K562 (cell line): Measurements from ENCODE around the gene MAGI1. TPM values are rescaled to one million over a fixed set of nuclear protein-coding genes. Genes with fewer than 3 reads are reported as not detected.

Experiments
- PYGO2 ChIP-seq: fragments of 450-650 bp; IDR thresholded peaks from 2 replicates; pipeline ENCODE4 v1.6.1; 2016; ENCODE audit warnings: mild to moderate bottlenecking, missing genetic modification characterization, moderate library complexity, missing compliant biosample characterization
- polyA plus RNA-seq, 8 experiments: library from polyadenylated mRNA; depleted of rRNA in 4 of 8; stranded (reverse) in 5 of 8; unstranded in 3 of 8; fragments of >200 nt; fragmentation: Nextera tagmentation in 2 of 8; fragmentation: Illumina TruSeq in 1 of 8; extraction: Ambion mirVana in 2 of 8; extraction: Trizol in 1 of 8; gene quantifications; 2 replicates each; pipeline versions ENCODE4 v1.2.1 to v1.2.3, GENCODE V29; 2011 to 2014; ENCODE audit warnings: inconsistent platforms in 1 of 8, missing spikeins in 1 of 8
- total RNA-seq, 7 experiments: library from RNA; depleted of rRNA in 6 of 7; stranded (reverse); fragments of >200 nt in 6 of 7; fragmentation: Illumina TruSeq in 2 of 7; extraction: Trizol in 2 of 7; gene quantifications; 2 replicates each; pipeline versions ENCODE4 v1.2.1 to v1.2.3, GENCODE V29; 2011 to 2021; ENCODE audit warnings: low replicate concordance in 1 of 7
- TF ChIP-seq, protein P1 (sequence below), 3 experiments: fragments of 200-800 bp in 1 of 3; fragments of 250-450 bp in 1 of 3; fragments of 450-650 bp in 1 of 3; sonication (Bioruptor Pico) in 1 of 3; sonication (Bioruptor generic) in 1 of 3; formaldehyde crosslinking in 1 of 3; IDR thresholded peaks; 2 replicates each; pipeline versions ENCODE4 v1.6.1 to v1.8.0; 2016 to 2022; ENCODE audit warnings: mild to moderate bottlenecking in 2 of 3, missing genetic modification characterization in 2 of 3, missing compliant biosample characterization in 1 of 3, moderate library complexity in 1 of 3
- TF ChIP-seq, protein P2 (sequence below): sonication (generic); formaldehyde crosslinking; IDR thresholded peaks from 2 replicates; pipeline ENCODE4 v1.8.0; 2022; ENCODE audit warnings: missing genetic modification reagents, mild to moderate bottlenecking, borderline replicate concordance
- TF ChIP-seq, protein P3 (sequence below): fragments of 250-450 bp; sonication (Bioruptor Pico); IDR thresholded peaks from 2 replicates; pipeline ENCODE4 v1.4.0; 2020; ENCODE audit warnings: mild to moderate bottlenecking, moderate library complexity
- TF ChIP-seq, protein P4 (sequence below), 2 experiments: IDR thresholded peaks; 2 replicates each; pipeline ENCODE4 v1.6.1; 2012; ENCODE audit warnings: improper control_type of control experiment in 2 of 2, low read depth in 2 of 2, low read length in 2 of 2, borderline replicate concordance in 1 of 2

MAGI1 gene
- total and polyA plus RNA-seq, 9 of the 15 experiments (the other 6 are each of a cell fraction or from before 2014, with no cell fraction given): 7.8 to 59.4 (median 43.2) TPM

DNA sequence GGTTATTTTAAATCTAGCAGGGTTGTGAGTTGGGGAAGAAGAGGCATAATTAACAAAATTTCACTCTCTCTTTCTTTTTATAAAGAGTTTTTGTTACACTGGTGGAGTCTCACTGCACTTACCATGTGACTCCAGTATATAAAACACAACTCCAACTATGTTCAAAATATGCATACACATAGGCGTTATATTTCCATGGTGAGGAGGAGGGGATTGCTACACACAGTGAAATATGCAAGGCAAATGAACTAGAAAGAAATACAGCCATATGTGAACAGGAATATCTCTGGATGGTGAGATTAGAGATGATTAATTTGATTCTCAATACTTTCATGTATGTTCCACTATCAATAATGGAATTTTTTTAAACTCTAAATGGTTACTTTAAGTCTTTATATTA, 385.0 kb downstream of the MAGI1 start (continued):
- TF ChIP-seq, protein P1, sequence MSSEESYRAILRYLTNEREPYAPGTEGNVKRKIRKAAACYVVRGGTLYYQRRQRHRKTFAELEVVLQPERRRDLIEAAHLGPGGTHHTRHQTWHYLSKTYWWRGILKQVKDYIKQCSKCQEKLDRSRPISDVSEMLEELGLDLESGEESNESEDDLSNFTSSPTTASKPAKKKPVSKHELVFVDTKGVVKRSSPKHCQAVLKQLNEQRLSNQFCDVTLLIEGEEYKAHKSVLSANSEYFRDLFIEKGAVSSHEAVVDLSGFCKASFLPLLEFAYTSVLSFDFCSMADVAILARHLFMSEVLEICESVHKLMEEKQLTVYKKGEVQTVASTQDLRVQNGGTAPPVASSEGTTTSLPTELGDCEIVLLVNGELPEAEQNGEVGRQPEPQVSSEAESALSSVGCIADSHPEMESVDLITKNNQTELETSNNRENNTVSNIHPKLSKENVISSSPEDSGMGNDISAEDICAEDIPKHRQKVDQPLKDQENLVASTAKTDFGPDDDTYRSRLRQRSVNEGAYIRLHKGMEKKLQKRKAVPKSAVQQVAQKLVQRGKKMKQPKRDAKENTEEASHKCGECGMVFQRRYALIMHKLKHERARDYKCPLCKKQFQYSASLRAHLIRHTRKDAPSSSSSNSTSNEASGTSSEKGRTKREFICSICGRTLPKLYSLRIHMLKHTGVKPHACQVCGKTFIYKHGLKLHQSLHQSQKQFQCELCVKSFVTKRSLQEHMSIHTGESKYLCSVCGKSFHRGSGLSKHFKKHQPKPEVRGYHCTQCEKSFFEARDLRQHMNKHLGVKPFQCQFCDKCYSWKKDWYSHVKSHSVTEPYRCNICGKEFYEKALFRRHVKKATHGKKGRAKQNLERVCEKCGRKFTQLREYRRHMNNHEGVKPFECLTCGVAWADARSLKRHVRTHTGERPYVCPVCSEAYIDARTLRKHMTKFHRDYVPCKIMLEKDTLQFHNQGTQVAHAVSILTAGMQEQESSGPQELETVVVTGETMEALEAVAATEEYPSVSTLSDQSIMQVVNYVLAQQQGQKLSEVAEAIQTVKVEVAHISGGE (CRISPR knock-in tag; IDR thresholded peaks at IDR 0.05): no peak
- TF ChIP-seq, protein P2, sequence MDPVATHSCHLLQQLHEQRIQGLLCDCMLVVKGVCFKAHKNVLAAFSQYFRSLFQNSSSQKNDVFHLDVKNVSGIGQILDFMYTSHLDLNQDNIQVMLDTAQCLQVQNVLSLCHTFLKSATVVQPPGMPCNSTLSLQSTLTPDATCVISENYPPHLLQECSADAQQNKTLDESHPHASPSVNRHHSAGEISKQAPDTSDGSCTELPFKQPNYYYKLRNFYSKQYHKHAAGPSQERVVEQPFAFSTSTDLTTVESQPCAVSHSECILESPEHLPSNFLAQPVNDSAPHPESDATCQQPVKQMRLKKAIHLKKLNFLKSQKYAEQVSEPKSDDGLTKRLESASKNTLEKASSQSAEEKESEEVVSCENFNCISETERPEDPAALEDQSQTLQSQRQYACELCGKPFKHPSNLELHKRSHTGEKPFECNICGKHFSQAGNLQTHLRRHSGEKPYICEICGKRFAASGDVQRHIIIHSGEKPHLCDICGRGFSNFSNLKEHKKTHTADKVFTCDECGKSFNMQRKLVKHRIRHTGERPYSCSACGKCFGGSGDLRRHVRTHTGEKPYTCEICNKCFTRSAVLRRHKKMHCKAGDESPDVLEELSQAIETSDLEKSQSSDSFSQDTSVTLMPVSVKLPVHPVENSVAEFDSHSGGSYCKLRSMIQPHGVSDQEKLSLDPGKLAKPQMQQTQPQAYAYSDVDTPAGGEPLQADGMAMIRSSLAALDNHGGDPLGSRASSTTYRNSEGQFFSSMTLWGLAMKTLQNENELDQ: no peak
- TF ChIP-seq, protein P3, sequence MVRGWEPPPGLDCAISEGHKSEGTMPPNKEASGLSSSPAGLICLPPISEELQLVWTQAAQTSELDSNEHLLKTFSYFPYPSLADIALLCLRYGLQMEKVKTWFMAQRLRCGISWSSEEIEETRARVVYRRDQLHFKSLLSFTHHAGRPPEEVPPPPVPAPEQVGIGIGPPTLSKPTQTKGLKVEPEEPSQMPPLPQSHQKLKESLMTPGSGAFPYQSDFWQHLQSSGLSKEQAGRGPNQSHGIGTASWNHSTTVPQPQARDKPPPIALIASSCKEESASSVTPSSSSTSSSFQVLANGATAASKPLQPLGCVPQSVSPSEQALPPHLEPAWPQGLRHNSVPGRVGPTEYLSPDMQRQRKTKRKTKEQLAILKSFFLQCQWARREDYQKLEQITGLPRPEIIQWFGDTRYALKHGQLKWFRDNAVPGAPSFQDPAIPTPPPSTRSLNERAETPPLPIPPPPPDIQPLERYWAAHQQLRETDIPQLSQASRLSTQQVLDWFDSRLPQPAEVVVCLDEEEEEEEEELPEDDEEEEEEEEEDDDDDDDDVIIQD (CRISPR knock-in tag): no peak
- TF ChIP-seq, protein P4, sequence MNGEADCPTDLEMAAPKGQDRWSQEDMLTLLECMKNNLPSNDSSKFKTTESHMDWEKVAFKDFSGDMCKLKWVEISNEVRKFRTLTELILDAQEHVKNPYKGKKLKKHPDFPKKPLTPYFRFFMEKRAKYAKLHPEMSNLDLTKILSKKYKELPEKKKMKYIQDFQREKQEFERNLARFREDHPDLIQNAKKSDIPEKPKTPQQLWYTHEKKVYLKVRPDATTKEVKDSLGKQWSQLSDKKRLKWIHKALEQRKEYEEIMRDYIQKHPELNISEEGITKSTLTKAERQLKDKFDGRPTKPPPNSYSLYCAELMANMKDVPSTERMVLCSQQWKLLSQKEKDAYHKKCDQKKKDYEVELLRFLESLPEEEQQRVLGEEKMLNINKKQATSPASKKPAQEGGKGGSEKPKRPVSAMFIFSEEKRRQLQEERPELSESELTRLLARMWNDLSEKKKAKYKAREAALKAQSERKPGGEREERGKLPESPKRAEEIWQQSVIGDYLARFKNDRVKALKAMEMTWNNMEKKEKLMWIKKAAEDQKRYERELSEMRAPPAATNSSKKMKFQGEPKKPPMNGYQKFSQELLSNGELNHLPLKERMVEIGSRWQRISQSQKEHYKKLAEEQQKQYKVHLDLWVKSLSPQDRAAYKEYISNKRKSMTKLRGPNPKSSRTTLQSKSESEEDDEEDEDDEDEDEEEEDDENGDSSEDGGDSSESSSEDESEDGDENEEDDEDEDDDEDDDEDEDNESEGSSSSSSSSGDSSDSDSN (IDR thresholded peaks at IDR 0.05; ENCODE audit: borderline replicate concordance in 1 of 2, low read depth in 2 of 2, low read length in 2 of 2): no peak
- no peak for TF ChIP-seq PYGO2 (tag)
